GM18870 (cell line): Measurements from ENCODE around the gene NEMF.
A peak's percentile ranks its signal among the peaks of the same experiment; 100 is the strongest.
"Not testable (repeated sequence)": the region's sequence is repeated elsewhere in the genome, so short reads cannot be mapped to it uniquely, and the experiment has no call there.

ENCODE experiments used
- ATAC-seq: cut with Tn5 transposase; IDR thresholded peaks from one replicate; pipeline ENCODE4 v1.9.1; 2021; ENCODE audit warnings: moderate library complexity; ENCODE audit not compliant: unreplicated experiment

Gene NEMF

GRCh38 chr14:49816844-49817243 is 35.7 kb downstream of the NEMF start:
- no peak for ATAC-seq

GRCh38 chr14:49816118-49816517 is 36.5 kb downstream of the NEMF start:
- ATAC-seq = not testable (repeated sequence)

GRCh38 chr14:49808780-49809179 is 43.8 kb downstream of the NEMF start:
- no peak for ATAC-seq

- no peak for ATAC-seq
Observed at GRCh38 chr14:49796025-49796424, 56.6 kb downstream of the NEMF start.

- no peak for ATAC-seq
Observed at GRCh38 chr14:49792618-49793017, 60.0 kb downstream of the NEMF start.

- ATAC-seq = no peak
Observed at GRCh38 chr14:49786315-49786714, 66.3 kb downstream of the NEMF start.

GRCh38 chr14:49783394-49784014 is 69.1 kb downstream of the NEMF start:
- ATAC-seq = no peak

GRCh38 chr14:49781040-49781439 is 71.5 kb downstream of the NEMF start:
- ATAC-seq = not testable (repeated sequence)

GRCh38 chr14:49778421-49778820 is 74.2 kb downstream of the NEMF start:
- ATAC-seq = no peak

GRCh38 chr14:49774106-49774505 is 78.5 kb downstream of the NEMF start:
- no peak for ATAC-seq

GRCh38 chr14:49771691-49772090 is 80.9 kb downstream of the NEMF start:
- ATAC-seq = not testable (repeated sequence)

- no peak for ATAC-seq
Observed at GRCh38 chr14:49770212-49770817, 82.3 kb downstream of the NEMF start.

GRCh38 chr14:49769581-49770211 is 82.9 kb downstream of the NEMF start:
- ATAC-seq = no peak

- no peak for ATAC-seq
Observed at GRCh38 chr14:49769171-49769570, 83.4 kb downstream of the NEMF start.

- peak; percentile 35 for ATAC-seq
Observed at GRCh38 chr14:49768301-49769121, 84.1 kb downstream of the NEMF start.

- ATAC-seq = peak; percentile 64
Observed at GRCh38 chr14:49767571-49768300, 84.9 kb downstream of the NEMF start, which contains the start of gene KLHDC2. Gene KLHDC2 (plus strand): TSS chr14:49768153. CDS start chr14:49768469, 316 bp downstream.

- no peak for ATAC-seq
Observed at GRCh38 chr14:49767270-49767570, 85.4 kb downstream of the NEMF start.

GRCh38 chr14:49766839-49767238 is 85.7 kb downstream of the NEMF start:
- no peak for ATAC-seq

GRCh38 chr14:49761839-49762551 is 90.6 kb downstream of the NEMF start:
- no peak for ATAC-seq

GRCh38 chr14:49755378-49755777 is 97.2 kb downstream of the NEMF start:
- no peak for ATAC-seq
